ENCODE results near the gene MCTP1. TPM values are rescaled to one million over a fixed set of nuclear protein-coding genes. Genes with fewer than 3 reads are reported as not detected.

Gene MCTP1
- total and polyA plus RNA-seq, 9 donors, result 4.3 to 11.0 (median 7.3) TPM

GRCh38 chr5:95283761-95284571 lies 928 bp downstream of the MCTP1 start:
- 0% methylated on average over 71 of the region's 89 CpGs for WGBS (ENCODE audit: insufficient coverage)
- peaks cover 10% of the 10 kb centered on the region for H3K4me1 ChIP-seq (ENCODE audit: control insufficient read depth, insufficient read depth, low read length)
- peak; percentile 52 for DNase-seq

GRCh38 chr5:95283022-95283615 lies 1.8 kb downstream of the MCTP1 start:
- H3K9me3 ChIP-seq (replicated peaks; ENCODE audit: control insufficient read depth, low read depth, low read length), result no peaks in the 10 kb centered on the region
- peak overlapping the region; percentile 18 for H3K4me3 ChIP-seq (ENCODE audit: low read length)
- H3K36me3 ChIP-seq (ENCODE audit: control insufficient read depth, insufficient read depth, low read length), result no peaks in the 10 kb centered on the region
- peaks cover 10% of the 10 kb centered on the region for H3K4me1 ChIP-seq (ENCODE audit: control insufficient read depth, insufficient read depth, low read length)
- no peak overlapping the region for H3K27ac ChIP-seq (ENCODE audit: low read length)
- H3K27me3 ChIP-seq (ENCODE audit: control insufficient read depth, insufficient read depth, low read length), result peaks cover 38% of the 10 kb centered on the region
- DNase-seq, result peak; percentile 25
- WGBS (ENCODE audit: insufficient coverage), result no CpG with 5 or more reads among the region's 10 CpGs

More at GRCh38 chr5:95283761-95284571, 928 bp downstream of the MCTP1 start:
- peak overlapping the region; percentile 57 for H3K4me3 ChIP-seq (ENCODE audit: low read length)
- no peaks in the 10 kb centered on the region for H3K36me3 ChIP-seq (ENCODE audit: control insufficient read depth, insufficient read depth, low read length)
- peaks cover 38% of the 10 kb centered on the region for H3K27me3 ChIP-seq (ENCODE audit: control insufficient read depth, insufficient read depth, low read length)
- no peaks in the 10 kb centered on the region for H3K9me3 ChIP-seq (replicated peaks; ENCODE audit: control insufficient read depth, low read depth, low read length)
- H3K27ac ChIP-seq (ENCODE audit: low read length), result no peak overlapping the region

GRCh38 chr5:95281226-95281625 lies 3.7 kb downstream of the MCTP1 start:
- Histone ChIP-seq H3K36me3 (ENCODE audit: control insufficient read depth, insufficient read depth, low read length) (no peaks in the 10 kb centered on the region), H3K27me3 (ENCODE audit: control insufficient read depth, insufficient read depth, low read length) (peaks cover 33% of the 10 kb centered on the region), H3K9me3 (replicated peaks; ENCODE audit: control insufficient read depth, low read depth, low read length) (no peaks in the 10 kb centered on the region), H3K27ac (ENCODE audit: low read length) (no peak overlapping the region), H3K4me3 (ENCODE audit: low read length) (no peak overlapping the region), H3K4me1 (ENCODE audit: control insufficient read depth, insufficient read depth, low read length) (peaks cover 10% of the 10 kb centered on the region)
- no CpG with 5 or more reads among the region's 2 CpGs for WGBS (ENCODE audit: insufficient coverage)
- DNase-seq, result no peak

- peaks cover 29% of the 10 kb centered on the region for H3K27me3 ChIP-seq (ENCODE audit: control insufficient read depth, insufficient read depth, low read length)
- DNase-seq, result peak; percentile 27
- no peaks in the 10 kb centered on the region for H3K36me3 ChIP-seq (ENCODE audit: control insufficient read depth, insufficient read depth, low read length)
- H3K4me3 ChIP-seq (ENCODE audit: low read length), result no peak overlapping the region
- peaks cover 9% of the 10 kb centered on the region for H3K4me1 ChIP-seq (ENCODE audit: control insufficient read depth, insufficient read depth, low read length)
- no peak overlapping the region for H3K27ac ChIP-seq (ENCODE audit: low read length)
- WGBS (ENCODE audit: insufficient coverage), result no CpG with 5 or more reads among the region's 8 CpGs
- no peaks in the 10 kb centered on the region for H3K9me3 ChIP-seq (replicated peaks; ENCODE audit: control insufficient read depth, low read depth, low read length)
These were observed 4.3 kb downstream of the MCTP1 start for GRCh38 chr5:95280401-95281095.

- Histone ChIP-seq H3K9me3 (replicated peaks; ENCODE audit: control insufficient read depth, low read depth, low read length) (no peaks in the 10 kb centered on the region), H3K27me3 (ENCODE audit: control insufficient read depth, insufficient read depth, low read length) (no peaks in the 10 kb centered on the region), H3K4me3 (ENCODE audit: low read length) (no peak overlapping the region), H3K36me3 (ENCODE audit: control insufficient read depth, insufficient read depth, low read length) (no peaks in the 10 kb centered on the region), H3K4me1 (ENCODE audit: control insufficient read depth, insufficient read depth, low read length) (no peaks in the 10 kb centered on the region), H3K27ac (ENCODE audit: low read length) (no peak overlapping the region)
- WGBS (ENCODE audit: insufficient coverage), result 65% methylated on average over 5 of the region's 5 CpGs
- DNase-seq, result no peak
These were observed 10.9 kb downstream of the MCTP1 start for GRCh38 chr5:95274011-95274410.

- H3K27me3 ChIP-seq (ENCODE audit: control insufficient read depth, insufficient read depth, low read length), result no peaks in the 10 kb centered on the region
- DNase-seq, result peak; percentile 86
- H3K4me3 ChIP-seq (ENCODE audit: low read length), result no peak overlapping the region
- H3K36me3 ChIP-seq (ENCODE audit: control insufficient read depth, insufficient read depth, low read length), result no peaks in the 10 kb centered on the region
- H3K9me3 ChIP-seq (replicated peaks; ENCODE audit: control insufficient read depth, low read depth, low read length), result no peaks in the 10 kb centered on the region
- H3K27ac ChIP-seq (ENCODE audit: low read length), result no peak overlapping the region
- no peaks in the 10 kb centered on the region for H3K4me1 ChIP-seq (ENCODE audit: control insufficient read depth, insufficient read depth, low read length)
These were observed 12.5 kb downstream of the MCTP1 start for GRCh38 chr5:95272316-95272929.

- H3K27ac ChIP-seq (ENCODE audit: low read length), result no peak overlapping the region
- no peaks in the 10 kb centered on the region for H3K9me3 ChIP-seq (replicated peaks; ENCODE audit: control insufficient read depth, low read depth, low read length)
- no peaks in the 10 kb centered on the region for H3K36me3 ChIP-seq (ENCODE audit: control insufficient read depth, insufficient read depth, low read length)
- no peaks in the 10 kb centered on the region for H3K27me3 ChIP-seq (ENCODE audit: control insufficient read depth, insufficient read depth, low read length)
- WGBS (ENCODE audit: insufficient coverage), result 52% methylated on average over 2 of the region's 3 CpGs
- H3K4me3 ChIP-seq (ENCODE audit: low read length), result no peak overlapping the region
- no peak for DNase-seq
- no peaks in the 10 kb centered on the region for H3K4me1 ChIP-seq (ENCODE audit: control insufficient read depth, insufficient read depth, low read length)
These were observed 21.8 kb downstream of the MCTP1 start for GRCh38 chr5:95262933-95263660.

- H3K36me3 ChIP-seq (ENCODE audit: control insufficient read depth, insufficient read depth, low read length), result no peaks in the 10 kb centered on the region
- H3K4me3 ChIP-seq (ENCODE audit: low read length), result no peak overlapping the region
- peak; percentile 78 for DNase-seq
- no peaks in the 10 kb centered on the region for H3K9me3 ChIP-seq (replicated peaks; ENCODE audit: control insufficient read depth, low read depth, low read length)
- H3K4me1 ChIP-seq (ENCODE audit: control insufficient read depth, insufficient read depth, low read length), result no peaks in the 10 kb centered on the region
- WGBS (ENCODE audit: insufficient coverage), result 67% methylated on average over 3 of the region's 4 CpGs
- H3K27me3 ChIP-seq (ENCODE audit: control insufficient read depth, insufficient read depth, low read length), result no peaks in the 10 kb centered on the region
- no peak overlapping the region for H3K27ac ChIP-seq (ENCODE audit: low read length)
These were observed 23.3 kb downstream of the MCTP1 start for GRCh38 chr5:95261437-95262175.

- DNase-seq, result peak; percentile 91
- Histone ChIP-seq H3K4me3 (ENCODE audit: low read length) (no peak overlapping the region), H3K4me1 (ENCODE audit: control insufficient read depth, insufficient read depth, low read length) (peaks cover 3% of the 10 kb centered on the region), H3K27me3 (ENCODE audit: control insufficient read depth, insufficient read depth, low read length) (no peaks in the 10 kb centered on the region), H3K9me3 (replicated peaks; ENCODE audit: control insufficient read depth, low read depth, low read length) (no peaks in the 10 kb centered on the region), H3K27ac (ENCODE audit: low read length) (no peak overlapping the region), H3K36me3 (ENCODE audit: control insufficient read depth, insufficient read depth, low read length) (no peaks in the 10 kb centered on the region)
These were observed 27.9 kb downstream of the MCTP1 start for GRCh38 chr5:95256991-95257390.

Data from muscle of leg (tissue), 11 donors.